Glutamatergic neuron (in vitro differentiated cells): ENCODE results near the gene HECTD3. TPM values are rescaled to one million over a fixed set of nuclear protein-coding genes. Genes with fewer than 3 reads are reported as not detected.

Experiments used
- DNase-seq: peaks from one replicate; pipeline ENCODE4 v3.0.0; 2022
- H3K27ac Mint-ChIP-seq: one replicate; pipeline ENCODE4 v1.8.0; 2020; ENCODE audit warnings: mild to moderate bottlenecking, mixed read lengths, inconsistent platforms; ENCODE audit not compliant: unreplicated experiment
- H3K27me3 Mint-ChIP-seq: one replicate; pipeline ENCODE4 v1.8.0; 2020; ENCODE audit warnings: mild to moderate bottlenecking, moderate library complexity, mixed read lengths, inconsistent platforms; ENCODE audit not compliant: unreplicated experiment
- H3K36me3 Mint-ChIP-seq: one replicate; pipeline ENCODE4 v1.8.0; 2020; ENCODE audit warnings: mild to moderate bottlenecking, mixed read lengths, inconsistent platforms; ENCODE audit not compliant: unreplicated experiment
- H3K4me1 Mint-ChIP-seq: one replicate; pipeline ENCODE4 v1.8.0; 2020; ENCODE audit warnings: mild to moderate bottlenecking, low read depth, mixed read lengths, inconsistent platforms; ENCODE audit not compliant: unreplicated experiment
- H3K4me3 Mint-ChIP-seq: one replicate; pipeline ENCODE4 v1.8.0; 2020; ENCODE audit warnings: mild to moderate bottlenecking, mixed read lengths, inconsistent platforms; ENCODE audit not compliant: unreplicated experiment
- H3K9me3 Mint-ChIP-seq: one replicate; pipeline ENCODE4 v1.8.0; 2020; ENCODE audit warnings: mild to moderate bottlenecking, moderate library complexity, mixed read lengths, inconsistent platforms; ENCODE audit not compliant: unreplicated experiment
- total RNA-seq: library from RNA; stranded (reverse); fragmentation: NEBNext Ultra II Directional; extraction: Animal tissue kit (Norgen Biotek cat#: 25700); gene quantifications from one replicate; pipeline ENCODE4 v1.2.1, GENCODE V29; 2021; ENCODE audit not compliant: unreplicated experiment
- TF ChIP-seq, protein P1 (sequence below): fragments of 200-600 bp; sonication (generic); IDR thresholded peaks from one replicate; pipeline ENCODE4 v1.5.0; 2021; ENCODE audit not compliant: partially characterized antibody, unreplicated experiment

The HECTD3 gene
- total RNA-seq, 1 donor from 2014 or later = 137 TPM

DNA sequence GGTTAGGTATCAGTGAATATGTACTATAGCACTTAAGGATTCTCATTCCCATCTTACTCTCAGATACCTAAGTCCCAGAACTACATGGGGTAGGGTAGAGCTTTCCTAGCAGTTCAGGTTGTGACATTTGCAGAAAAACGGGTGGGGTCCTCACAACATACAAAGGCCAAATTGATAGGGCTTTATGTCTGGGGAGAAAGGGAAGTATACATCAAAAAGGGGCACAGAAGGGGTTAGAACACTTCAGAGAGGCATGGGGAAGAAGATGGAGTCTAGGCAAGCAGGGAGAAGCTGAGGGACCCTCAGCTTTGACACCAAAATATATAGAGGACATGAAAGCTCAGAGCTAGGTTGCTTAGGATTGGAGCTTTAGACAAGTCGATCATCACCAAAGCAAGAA lies 4.6 kb upstream of the HECTD3 start:
- Mint-ChIP-seq H3K4me3 (peak overlapping the region; percentile 16), H3K4me1 (peaks cover 16% of the 10 kb centered on the region), H3K9me3 (peaks cover 4% of the 10 kb centered on the region), H3K27me3 (peaks cover 13% of the 10 kb centered on the region), H3K36me3 (no peaks in the 10 kb centered on the region), H3K27ac (no peak overlapping the region)
- DNase-seq = no peak
- TF ChIP-seq, protein P1, sequence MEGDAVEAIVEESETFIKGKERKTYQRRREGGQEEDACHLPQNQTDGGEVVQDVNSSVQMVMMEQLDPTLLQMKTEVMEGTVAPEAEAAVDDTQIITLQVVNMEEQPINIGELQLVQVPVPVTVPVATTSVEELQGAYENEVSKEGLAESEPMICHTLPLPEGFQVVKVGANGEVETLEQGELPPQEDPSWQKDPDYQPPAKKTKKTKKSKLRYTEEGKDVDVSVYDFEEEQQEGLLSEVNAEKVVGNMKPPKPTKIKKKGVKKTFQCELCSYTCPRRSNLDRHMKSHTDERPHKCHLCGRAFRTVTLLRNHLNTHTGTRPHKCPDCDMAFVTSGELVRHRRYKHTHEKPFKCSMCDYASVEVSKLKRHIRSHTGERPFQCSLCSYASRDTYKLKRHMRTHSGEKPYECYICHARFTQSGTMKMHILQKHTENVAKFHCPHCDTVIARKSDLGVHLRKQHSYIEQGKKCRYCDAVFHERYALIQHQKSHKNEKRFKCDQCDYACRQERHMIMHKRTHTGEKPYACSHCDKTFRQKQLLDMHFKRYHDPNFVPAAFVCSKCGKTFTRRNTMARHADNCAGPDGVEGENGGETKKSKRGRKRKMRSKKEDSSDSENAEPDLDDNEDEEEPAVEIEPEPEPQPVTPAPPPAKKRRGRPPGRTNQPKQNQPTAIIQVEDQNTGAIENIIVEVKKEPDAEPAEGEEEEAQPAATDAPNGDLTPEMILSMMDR = no peak

DNA sequence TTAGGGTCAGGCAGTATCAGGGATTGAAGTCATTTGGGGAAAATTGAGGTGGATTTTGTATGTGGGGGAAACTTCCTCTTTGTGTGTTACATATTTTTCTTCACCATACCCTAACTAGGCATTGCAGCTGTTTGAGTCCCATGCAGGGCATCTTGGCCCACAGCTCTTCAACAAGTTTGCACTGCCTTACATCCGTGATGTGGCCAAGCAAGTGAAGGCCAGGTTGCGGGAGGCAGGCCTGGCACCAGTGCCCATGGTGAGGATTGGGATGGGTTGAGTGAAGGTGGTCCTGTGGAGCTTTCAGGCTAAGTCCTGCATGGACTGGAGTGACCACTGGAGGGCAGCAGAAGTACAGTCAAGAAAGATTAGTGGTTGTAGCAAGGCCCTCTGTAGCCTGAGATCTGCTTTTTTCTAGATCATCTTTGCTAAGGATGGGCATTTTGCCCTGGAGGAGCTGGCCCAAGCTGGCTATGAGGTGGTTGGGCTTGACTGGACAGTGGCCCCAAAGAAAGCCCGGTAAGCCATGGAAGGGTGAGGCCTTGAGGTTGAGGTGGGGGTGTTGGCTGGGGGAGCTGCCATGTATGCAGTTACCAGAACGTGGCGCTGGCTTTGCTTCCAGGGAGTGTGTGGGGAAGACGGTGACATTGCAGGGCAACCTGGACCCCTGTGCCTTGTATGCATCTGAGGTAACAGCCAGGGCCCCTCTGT lies 3.4 kb upstream of the HECTD3 start:
- peak overlapping the region; percentile 80 for H3K27ac Mint-ChIP-seq
- TF ChIP-seq, protein P1 = peak; percentile 87
- H3K4me3 Mint-ChIP-seq = peak overlapping the region; percentile 65
- DNase-seq = peak; percentile 89
- peaks cover 9% of the 10 kb centered on the region for H3K9me3 Mint-ChIP-seq
- no peaks in the 10 kb centered on the region for H3K36me3 Mint-ChIP-seq
- H3K27me3 Mint-ChIP-seq = peaks cover 12% of the 10 kb centered on the region
- peaks cover 21% of the 10 kb centered on the region for H3K4me1 Mint-ChIP-seq

DNA sequence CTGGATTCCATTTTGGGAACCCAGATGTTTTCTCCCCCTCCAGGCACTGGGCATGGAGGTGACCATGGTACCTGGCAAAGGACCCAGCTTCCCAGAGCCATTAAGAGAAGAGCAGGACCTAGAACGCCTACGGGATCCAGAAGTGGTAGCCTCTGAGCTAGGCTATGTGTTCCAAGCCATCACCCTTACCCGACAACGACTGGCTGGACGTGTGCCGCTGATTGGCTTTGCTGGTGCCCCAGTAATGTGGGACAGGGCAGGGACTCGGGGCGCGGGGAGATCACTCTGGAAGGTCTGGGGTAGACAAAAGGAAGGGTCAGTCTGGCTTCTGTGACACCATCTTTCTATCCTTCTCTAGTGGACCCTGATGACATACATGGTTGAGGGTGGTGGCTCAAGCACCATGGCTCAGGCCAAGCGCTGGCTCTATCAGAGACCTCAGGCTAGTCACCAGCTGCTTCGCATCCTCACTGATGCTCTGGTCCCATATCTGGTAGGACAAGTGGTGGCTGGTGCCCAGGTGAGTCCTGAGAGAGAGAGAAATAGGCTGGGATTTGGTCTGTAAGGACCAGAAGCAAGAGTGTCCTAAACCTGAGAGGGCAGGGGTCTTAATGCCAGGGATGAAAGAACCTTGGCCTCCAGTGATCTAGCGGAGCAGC lies 2.6 kb upstream of the HECTD3 start:
- H3K27me3 Mint-ChIP-seq = peaks cover 13% of the 10 kb centered on the region
- H3K4me3 Mint-ChIP-seq = peak overlapping the region; percentile 82
- TF ChIP-seq, protein P1 = no peak
- no peak for DNase-seq
- peaks cover 29% of the 10 kb centered on the region for H3K4me1 Mint-ChIP-seq
- H3K9me3 Mint-ChIP-seq = peaks cover 13% of the 10 kb centered on the region
- no peaks in the 10 kb centered on the region for H3K36me3 Mint-ChIP-seq
- H3K27ac Mint-ChIP-seq = no peak overlapping the region

DNA sequence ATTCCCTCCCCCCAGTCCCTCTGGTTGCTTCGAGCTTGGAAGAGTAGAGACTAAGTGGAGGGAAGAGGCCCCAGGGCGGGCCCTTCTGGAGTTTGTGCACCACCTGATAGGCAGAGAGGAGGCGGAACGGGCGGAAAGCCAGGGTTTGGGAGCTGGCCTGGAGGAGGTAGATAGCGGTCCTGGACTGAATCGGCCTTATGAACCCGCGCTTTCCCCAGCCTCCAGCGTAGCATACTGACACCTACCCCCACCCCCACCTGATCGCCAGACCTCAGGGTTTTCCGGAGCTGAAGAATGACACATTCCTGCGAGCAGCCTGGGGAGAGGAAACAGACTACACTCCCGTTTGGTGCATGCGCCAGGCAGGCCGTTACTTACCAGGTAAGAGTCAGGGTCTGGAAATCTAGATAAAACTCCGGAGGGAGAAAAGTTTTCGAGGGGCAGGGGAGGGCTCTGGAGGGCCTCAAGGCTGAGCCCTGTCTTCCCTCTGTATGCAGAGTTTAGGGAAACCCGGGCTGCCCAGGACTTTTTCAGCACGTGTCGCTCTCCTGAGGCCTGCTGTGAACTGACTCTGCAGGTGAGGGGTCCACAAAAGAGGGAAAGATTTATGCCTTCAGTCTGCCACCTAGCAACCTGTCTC lies 1.6 kb upstream of the HECTD3 start:
- peak; percentile 38 for DNase-seq
- peaks cover 29% of the 10 kb centered on the region for H3K4me1 Mint-ChIP-seq
- H3K9me3 Mint-ChIP-seq = peaks cover 13% of the 10 kb centered on the region
- H3K27ac Mint-ChIP-seq = peak overlapping the region; percentile 89
- H3K36me3 Mint-ChIP-seq = no peaks in the 10 kb centered on the region
- TF ChIP-seq, protein P1 = no peak
- H3K27me3 Mint-ChIP-seq = peaks cover 15% of the 10 kb centered on the region
- peak overlapping the region; percentile 82 for H3K4me3 Mint-ChIP-seq
